ENCODE results near the gene SNAP29. TPM values are rescaled to one million over a fixed set of nuclear protein-coding genes. Genes with fewer than 3 reads are reported as not detected.

Gene SNAP29
- total and polyA plus RNA-seq, 2 donors (not counting 3 experiments of a cell fraction or from before 2014, with no cell fraction given) = 16.4 to 26.7 TPM

DNA sequence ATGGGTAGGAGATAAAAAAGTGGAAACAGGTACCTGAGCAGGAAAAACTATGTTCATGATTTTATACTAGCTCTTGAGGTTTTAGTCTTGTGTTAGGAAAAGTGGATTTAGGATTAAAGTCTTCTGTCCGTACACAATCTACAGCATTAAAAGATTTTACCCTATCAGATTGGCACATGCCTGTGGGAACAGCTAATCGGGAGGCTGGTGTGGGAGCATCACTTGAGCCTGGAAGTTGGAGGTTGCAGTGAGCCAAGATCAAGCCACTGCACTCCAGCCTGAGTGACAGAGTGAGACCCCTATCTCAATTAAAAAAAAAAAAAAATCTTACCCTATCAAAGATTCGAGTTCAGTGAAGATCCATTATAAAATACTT lies 46.2 kb downstream of the SNAP29 start:
- H2AFZ ChIP-seq (ENCODE audit: low read depth, low read length) = no peak overlapping the region

More for the DNA sequence above, 46.2 kb downstream of the SNAP29 start:
- DNase-seq (ENCODE audit: low read depth, low spot score) (no peak), FAIRE-seq (no peak)
- no peaks in the 10 kb centered on the region for H3K79me2 ChIP-seq (ENCODE audit: control insufficient read depth, insufficient read depth, low read length)
- CTCF ChIA-PET = interaction anchor here (0.7 to 1.3 kb wide), 2 partner anchors 12 to 19 kb away, joined by 3 to 4 read pairs; no protein-coding TSS in a partner anchor
- no peak overlapping the region for H3K4me2 ChIP-seq (ENCODE audit: insufficient read depth, low read length)
- POLR2A ChIA-PET = no interaction called here
- peaks cover 2 to 3% of the 10 kb centered on the region in 2 experiments for H3K27me3 ChIP-seq (ENCODE audit: control insufficient read depth in 2 of 2, insufficient read depth in 2 of 2, low read length in 2 of 2)
- no peak overlapping the region for H3K27ac ChIP-seq (ENCODE audit: insufficient read depth, low read depth, low read length)
- H3K4me1 ChIP-seq (ENCODE audit: control insufficient read depth, extremely low read depth, insufficient read depth, low read length) = no peaks in the 10 kb centered on the region
- no peaks in the 10 kb centered on the region for H3K9me1 ChIP-seq (replicated peaks; ENCODE audit: control insufficient read depth, extremely low read depth, insufficient read depth, low read length)
- H3K4me3 ChIP-seq (replicated peaks in 1 of 3; ENCODE audit: insufficient read depth in 1 of 3, low read depth in 1 of 3, low read length in 3 of 3) = no peak overlapping the region
- H3K36me3 ChIP-seq (ENCODE audit: control insufficient read depth in 2 of 2, extremely low read depth in 1 of 2, insufficient read depth in 2 of 2, low read length in 2 of 2) = no peaks in the 10 kb centered on the region
- H3K9ac ChIP-seq (replicated peaks; ENCODE audit: extremely low read depth, insufficient read depth, low read length) = no peak overlapping the region
- no peaks in the 10 kb centered on the region for H3K9me3 ChIP-seq (replicated peaks; ENCODE audit: control insufficient read depth, insufficient read depth, low read length)
- TF ChIP-seq POLR2AphosphoS5 (IDR thresholded peaks at IDR 0.05; ENCODE audit: insufficient read depth, low read depth, low read length) (no peak), GATA2 (IDR thresholded peaks at IDR 0.05; ENCODE audit: insufficient read depth, insufficient read length, low read depth, low read length) (no peak), JUN (IDR thresholded peaks at IDR 0.05; ENCODE audit: borderline replicate concordance, insufficient read depth, insufficient read length, low read depth) (no peak), EZH2 (IDR thresholded peaks at IDR 0.05; ENCODE audit: borderline replicate concordance, low read depth, low read length, severe bottlenecking) (no peak), POLR2A (IDR thresholded peaks at IDR 0.05; ENCODE audit: low read depth, low read length) (no peak)
- TF ChIP-seq, protein P1, sequence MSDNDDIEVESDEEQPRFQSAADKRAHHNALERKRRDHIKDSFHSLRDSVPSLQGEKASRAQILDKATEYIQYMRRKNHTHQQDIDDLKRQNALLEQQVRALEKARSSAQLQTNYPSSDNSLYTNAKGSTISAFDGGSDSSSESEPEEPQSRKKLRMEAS (IDR thresholded peaks at IDR 0.05; ENCODE audit: insufficient read depth, insufficient read length) = no peak
- TF ChIP-seq, protein P2, sequence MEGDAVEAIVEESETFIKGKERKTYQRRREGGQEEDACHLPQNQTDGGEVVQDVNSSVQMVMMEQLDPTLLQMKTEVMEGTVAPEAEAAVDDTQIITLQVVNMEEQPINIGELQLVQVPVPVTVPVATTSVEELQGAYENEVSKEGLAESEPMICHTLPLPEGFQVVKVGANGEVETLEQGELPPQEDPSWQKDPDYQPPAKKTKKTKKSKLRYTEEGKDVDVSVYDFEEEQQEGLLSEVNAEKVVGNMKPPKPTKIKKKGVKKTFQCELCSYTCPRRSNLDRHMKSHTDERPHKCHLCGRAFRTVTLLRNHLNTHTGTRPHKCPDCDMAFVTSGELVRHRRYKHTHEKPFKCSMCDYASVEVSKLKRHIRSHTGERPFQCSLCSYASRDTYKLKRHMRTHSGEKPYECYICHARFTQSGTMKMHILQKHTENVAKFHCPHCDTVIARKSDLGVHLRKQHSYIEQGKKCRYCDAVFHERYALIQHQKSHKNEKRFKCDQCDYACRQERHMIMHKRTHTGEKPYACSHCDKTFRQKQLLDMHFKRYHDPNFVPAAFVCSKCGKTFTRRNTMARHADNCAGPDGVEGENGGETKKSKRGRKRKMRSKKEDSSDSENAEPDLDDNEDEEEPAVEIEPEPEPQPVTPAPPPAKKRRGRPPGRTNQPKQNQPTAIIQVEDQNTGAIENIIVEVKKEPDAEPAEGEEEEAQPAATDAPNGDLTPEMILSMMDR (IDR thresholded peaks at IDR 0.05; ENCODE audit: extremely low read depth in 1 of 2, insufficient read depth in 1 of 2, low read depth in 1 of 2, low read length in 2 of 2) = no peak
- BruUV-seq (replicated peaks) = no TSS peak
- H4K20me1 ChIP-seq (replicated peaks; ENCODE audit: control insufficient read depth, extremely low read depth, insufficient read depth, low read length) = no peaks in the 10 kb centered on the region
- intact Hi-C loops (cut with micrococcal nuclease) (no loop called here), dilution Hi-C loops (cut with MboI; ENCODE audit: extremely low pct_ligation_motif_present, low sequenced_read_pairs) (no loop called here)

Data from endothelial cell of umbilical vein (primary cell).